CD1c-positive myeloid dendritic cell (primary cell): Measurements from ENCODE around the gene NAAA.
"Not testable (repeated sequence)": the region's sequence is repeated elsewhere in the genome, so short reads cannot be mapped to it uniquely, and the experiment has no call there.

Experiments used
- DNase-seq: peaks from one replicate; pipeline ENCODE4 v3.0.0-alpha.2; 2016; ENCODE audit errors: extremely low spot score

The NAAA gene

DNA sequence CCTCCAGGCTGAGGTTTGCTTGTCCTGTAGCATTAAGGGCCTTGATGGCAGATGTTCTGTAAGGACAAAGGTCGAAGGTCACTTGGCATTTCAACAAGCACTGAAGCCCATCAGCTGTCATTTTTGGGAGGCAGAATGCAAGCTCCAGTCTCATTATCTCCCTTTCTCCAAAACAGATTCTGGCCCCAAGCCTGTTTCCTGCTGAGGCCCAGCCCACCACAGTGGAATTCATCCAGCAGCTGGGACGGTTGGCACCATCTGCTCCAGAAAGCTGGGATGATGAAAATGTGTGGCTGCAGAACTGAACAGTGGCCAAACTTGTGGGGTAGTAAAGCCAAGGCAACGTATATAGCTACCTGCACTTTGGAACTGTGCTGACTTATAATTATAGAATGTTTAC lies 20.9 kb downstream of the NAAA start:
- no peak for DNase-seq

DNA sequence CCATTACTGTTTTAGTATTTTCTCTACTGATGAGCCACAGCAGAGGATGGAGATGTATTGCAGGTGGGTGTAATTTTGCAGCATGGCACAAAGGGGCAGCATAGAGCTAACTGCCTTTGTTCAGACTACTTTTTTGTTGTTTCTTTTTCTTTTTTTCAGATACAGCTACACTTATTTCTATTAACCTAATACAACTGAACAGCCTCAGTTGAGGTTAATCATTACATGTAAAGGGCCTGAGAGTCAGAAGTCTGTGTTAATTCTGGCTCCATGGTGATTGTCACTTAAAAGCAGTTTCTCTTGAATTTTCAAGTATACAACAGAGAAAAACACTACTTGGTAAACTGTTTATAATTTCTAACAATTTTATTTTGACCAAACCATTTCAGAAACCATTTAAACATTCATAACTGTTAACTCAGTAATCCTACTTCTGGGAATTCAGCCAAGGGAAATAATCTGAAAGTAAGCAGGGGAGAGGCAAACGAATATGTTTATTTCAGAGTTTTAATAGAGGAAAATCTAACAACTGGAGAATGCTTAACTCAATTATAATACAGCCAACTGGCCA lies 24.6 kb downstream of the NAAA start:
- peak; percentile 11 for DNase-seq

GRCh38 chr4:75912968-75913367 lies 27.8 kb downstream of the NAAA start:
- DNase-seq, result no peak

DNA sequence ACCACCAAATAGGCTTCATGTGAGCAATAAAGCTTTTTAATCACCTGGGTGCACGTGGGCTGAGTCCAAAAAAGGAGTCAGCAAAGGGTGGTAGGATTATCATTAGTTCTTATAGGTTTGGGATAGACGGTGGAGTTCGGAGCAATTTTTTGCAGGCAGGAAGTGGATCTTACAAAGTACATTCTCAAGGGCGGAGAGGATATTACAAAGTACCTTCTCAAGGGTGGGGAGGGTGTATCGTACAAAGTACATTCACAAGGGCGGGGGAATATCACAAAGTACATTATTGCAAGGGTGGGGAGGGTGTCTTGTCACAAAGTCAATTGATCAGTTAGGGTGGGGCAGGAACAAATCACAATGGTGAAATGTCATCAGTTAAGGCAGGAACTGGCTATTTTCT lies 30.0 kb downstream of the NAAA start:
- not testable (repeated sequence) for DNase-seq

- DNase-seq, result no peak
Observed at GRCh38 chr4:75909405-75909804, 31.4 kb downstream of the NAAA start.

DNA sequence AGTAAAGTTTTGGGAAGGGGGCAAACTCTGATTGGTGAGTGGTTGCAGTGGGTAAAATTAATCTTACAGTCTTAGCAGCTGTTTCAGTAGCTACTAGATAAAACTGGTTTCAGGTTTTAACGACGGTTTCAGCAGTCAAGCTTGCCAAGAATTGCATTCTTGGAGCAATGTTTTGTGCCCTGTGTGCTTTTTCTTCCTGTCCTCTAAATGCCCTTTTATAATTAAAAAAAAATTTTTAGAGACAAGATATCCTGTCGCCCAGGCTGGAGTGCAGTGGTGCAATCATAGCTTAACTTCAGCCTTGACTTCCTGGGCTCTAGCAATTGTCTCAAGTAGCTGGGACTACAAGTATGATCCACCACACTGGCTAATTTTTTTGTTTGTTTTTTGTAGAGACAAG lies 32.3 kb downstream of the NAAA start:
- DNase-seq, result no peak

DNA sequence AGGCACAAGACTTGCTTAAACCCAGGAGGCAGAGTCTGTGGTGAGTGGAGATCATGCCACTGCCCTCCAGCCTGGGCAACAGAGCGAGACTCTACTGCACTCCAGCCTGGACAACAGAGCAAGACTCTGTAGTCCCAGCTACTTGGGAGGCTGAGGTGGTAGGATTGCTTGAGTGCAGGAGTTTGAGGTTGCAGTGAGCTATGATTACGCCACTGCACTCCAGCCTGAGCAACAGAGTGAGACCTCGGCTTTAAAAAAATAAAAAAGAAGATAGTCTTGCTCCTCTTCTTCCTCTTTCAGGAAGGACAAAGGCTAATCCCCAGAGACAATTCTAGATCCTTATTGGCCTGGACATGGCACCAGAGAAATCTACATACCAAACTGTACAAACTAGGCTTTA lies 32.8 kb downstream of the NAAA start:
- DNase-seq, result peak; percentile 34

GRCh38 chr4:75904076-75904475 lies 36.7 kb downstream of the NAAA start:
- DNase-seq, result no peak

- DNase-seq, result no peak
Observed at GRCh38 chr4:75902352-75902751, 38.5 kb downstream of the NAAA start, which contains the start of gene PPEF2. PPEF2 (minus strand) TSS chr4:75902452; CDS start chr4:75896325, 6,127 bp downstream.

DNA sequence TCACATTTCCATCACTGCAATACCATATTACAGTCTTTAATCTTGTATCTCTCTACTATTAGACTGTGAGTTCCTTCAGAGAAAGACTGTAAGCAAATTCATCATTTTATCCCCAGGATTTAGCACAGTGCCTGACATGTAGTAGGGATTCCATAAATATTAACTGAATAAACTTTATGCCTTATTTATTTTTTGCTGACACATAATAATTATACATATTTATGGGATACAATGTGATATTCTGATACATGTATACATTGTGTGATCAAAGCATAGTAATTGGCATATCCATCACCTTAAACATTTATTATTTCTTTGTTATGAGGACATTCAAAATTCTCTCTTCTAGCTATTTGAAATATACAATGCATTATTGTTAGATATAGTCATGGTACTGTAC lies 42.3 kb downstream of the NAAA start:
- no peak for DNase-seq

DNA sequence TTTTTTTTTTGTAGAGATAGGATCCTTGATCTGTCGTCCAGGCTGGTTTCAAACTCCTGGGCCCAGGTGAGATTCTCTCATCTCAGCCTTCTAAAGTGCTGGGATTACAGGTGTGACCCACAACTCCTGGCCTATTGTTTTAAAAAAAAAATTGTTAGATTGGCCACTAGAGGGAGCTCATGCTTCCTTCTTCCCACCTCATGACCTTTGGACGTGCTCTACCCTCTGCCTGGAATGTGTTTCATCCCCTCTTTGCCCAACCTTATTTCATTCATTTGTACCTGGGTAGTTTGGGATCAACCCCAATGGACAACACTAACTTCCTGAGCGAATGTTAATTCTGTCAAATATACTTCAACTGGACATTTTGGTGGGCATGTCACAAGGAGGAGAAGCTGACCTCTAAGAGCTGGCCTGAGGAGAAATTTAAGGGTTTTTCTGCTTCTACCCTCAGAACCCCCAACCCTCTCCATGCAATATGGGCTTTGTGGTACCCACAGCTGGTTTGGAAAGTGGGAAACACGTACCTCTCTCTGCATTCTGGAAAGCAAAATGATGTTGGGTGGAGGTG lies 45.0 kb downstream of the NAAA start:
- peak; percentile 55 for DNase-seq

DNA sequence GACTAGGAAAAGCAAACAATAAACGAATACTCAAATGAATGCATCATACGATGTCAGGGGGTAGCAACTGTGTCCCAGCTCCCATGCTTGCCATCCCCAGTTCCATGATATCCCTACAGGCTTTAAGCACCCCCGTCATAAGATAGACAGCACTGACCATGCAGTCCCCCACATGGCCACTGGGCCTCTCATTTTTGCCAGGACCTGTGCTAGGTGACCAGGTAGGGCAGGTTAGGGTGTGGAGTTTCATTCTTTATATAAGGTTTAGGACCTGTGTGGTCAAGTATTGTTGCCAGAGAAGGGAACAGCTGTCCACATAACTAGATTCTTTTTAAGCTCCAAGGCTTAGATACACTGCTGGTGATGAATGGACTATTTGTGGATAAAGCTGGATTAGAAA lies 48.3 kb downstream of the NAAA start:
- DNase-seq, result no peak

DNA sequence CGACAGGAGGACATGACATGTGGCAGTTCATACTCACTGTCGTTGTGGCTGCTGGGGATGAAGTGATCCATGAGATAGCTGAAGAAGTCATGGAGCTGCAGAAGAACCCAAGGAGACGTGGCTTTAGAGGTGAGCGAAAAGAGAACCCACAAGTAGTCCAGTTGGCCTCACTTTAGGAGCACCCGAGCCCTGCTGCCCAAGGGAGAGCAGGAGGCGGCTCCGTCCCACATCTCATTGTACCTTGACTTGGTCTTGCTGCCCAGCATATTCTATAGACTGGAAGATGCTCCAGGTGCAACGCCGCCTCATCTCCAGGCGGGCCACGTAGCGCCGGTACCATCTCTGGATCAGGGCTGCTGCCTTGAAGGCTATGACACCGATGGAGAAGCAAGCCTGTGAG lies 49.2 kb downstream of the NAAA start:
- no peak for DNase-seq

- no peak for DNase-seq
Observed at GRCh38 chr4:75889537-75890199, 51.1 kb downstream of the NAAA start.

- no peak for DNase-seq
Observed at GRCh38 chr4:75886104-75886503, 54.7 kb downstream of the NAAA start.

- no peak for DNase-seq
Observed at GRCh38 chr4:75881476-75881875, 59.3 kb downstream of the NAAA start.

- DNase-seq, result no peak
Observed at GRCh38 chr4:75880278-75880677, 60.5 kb downstream of the NAAA start.

DNA sequence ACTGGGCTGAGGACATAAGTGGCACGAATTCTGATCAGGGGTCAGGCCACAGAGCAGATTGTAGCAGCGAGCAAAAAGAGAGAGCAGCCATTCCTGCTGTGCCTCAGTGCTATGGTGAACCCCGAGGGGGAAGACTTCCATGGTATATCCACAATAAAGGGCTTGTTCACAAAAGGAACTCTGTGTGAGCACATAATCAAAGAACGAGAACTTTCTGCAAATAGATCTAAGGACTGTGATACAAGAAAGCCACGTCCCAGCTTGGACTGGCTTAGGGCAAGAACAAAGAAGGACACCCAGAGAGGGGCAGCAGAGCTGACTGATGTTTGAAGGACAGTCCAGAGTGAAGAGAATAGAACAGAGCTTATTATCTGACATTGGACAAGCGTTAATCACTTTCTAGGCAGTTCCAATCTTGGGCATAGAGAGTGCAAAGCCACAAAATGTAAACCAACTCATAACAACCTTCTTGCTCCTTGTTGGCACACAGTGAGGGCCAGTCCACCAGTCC lies 62.5 kb downstream of the NAAA start:
- no peak for DNase-seq

DNA sequence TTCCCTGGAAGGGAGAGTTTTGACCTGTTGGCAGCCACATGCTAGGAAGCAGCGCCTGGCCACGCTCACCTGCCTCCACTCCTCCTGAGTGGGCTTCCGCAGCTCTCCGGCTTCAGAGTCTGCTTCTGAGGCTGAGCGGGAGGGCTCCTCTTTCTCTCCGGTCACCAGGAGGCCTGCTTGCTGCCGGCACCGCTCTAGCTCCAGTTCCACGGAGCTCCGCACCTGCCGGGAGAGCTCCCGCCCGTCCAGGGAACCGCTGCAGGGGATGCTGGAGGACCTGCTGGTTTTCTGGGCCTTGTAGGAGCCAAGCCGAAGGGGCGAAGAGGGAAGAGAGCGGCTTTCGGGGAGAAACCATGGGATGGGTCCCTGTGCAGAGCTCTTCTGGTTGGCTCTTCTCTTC lies 64.6 kb downstream of the NAAA start:
- DNase-seq, result no peak

- DNase-seq, result no peak
Observed at GRCh38 chr4:75869100-75869499, 71.7 kb downstream of the NAAA start.

DNA sequence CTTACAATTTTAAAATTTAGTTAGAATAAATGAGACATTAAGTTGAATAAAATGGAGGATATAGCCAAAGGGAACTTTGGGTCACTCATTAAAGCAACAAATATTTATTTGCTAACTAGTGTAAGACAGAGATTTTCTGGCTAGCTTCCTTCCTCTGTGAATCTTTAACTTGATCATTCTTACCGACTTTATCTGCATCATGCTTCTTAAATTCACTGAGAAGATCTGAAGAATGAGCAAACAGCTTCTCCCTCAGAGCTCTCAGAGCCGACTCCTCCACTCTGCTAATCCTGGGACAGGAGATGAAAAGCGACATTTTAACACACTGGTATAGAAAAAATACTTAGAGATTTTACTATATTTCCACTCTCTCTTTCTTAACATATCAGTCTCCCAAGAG lies 73.7 kb downstream of the NAAA start:
- no peak for DNase-seq
